SK-N-SH (cell line): Measurements from ENCODE around the gene UNC45A. TPM values are rescaled to one million over a fixed set of nuclear protein-coding genes. Genes with fewer than 3 reads are reported as not detected.

Experiments
- CTCF ChIA-PET: fragments of 300-600, 350-600 bp; formaldehyde crosslinking; extraction: SDS; loops from one replicate; lab custom pipeline; 2021; lab: Yijun Ruan, JAX
- POLR2A ChIA-PET: fragments of 350-600 bp; sonication (Branson Sonifier 250); formaldehyde crosslinking; extraction: SDS; loops from one replicate; lab custom pipeline; 2020; ENCODE audit warnings: antibody characterized with exemption, inconsistent platforms; lab: Yijun Ruan, JAX
- DNase-seq: peaks from one replicate; pipeline ENCODE4 v3.0.0; 2012
- H2AFZ ChIP-seq: fragments of 200-600 bp; sonication (generic); 2 replicates; pipeline ENCODE4 v1.8.1; 2016; ENCODE audit warnings: antibody characterized with exemption, mild to moderate bottlenecking, low read depth
- H3F3A ChIP-seq: fragments of 200-600 bp; sonication (generic); replicated peaks from 2 replicates; pipeline ENCODE3; 2016; ENCODE audit warnings: antibody characterized with exemption, mild to moderate bottlenecking; ENCODE audit not compliant: insufficient read depth
- H3K27ac ChIP-seq, 2 experiments: fragments of 200-500 bp in 1 of 2; fragments of 200-600 bp in 1 of 2; sonication (Bioruptor generic) in 1 of 2; sonication (generic), shearing (Covaris generic) in 1 of 2; 2 replicates each; pipeline versions ENCODE4 v1.5.1 to v1.6.1; 2014 to 2016; ENCODE audit warnings: low read depth in 2 of 2, inconsistent platforms in 1 of 2, low read length in 1 of 2, mild to moderate bottlenecking in 1 of 2, mixed read lengths in 1 of 2
- H3K27me3 ChIP-seq: fragments of 200-600 bp; sonication (generic), shearing (Covaris generic); 2 replicates; pipeline ENCODE4 v1.6.1; 2016; ENCODE audit warnings: mixed run types; ENCODE audit not compliant: insufficient read depth
- H3K36me3 ChIP-seq, 2 experiments: fragments of 200-500 bp in 1 of 2; fragments of 200-600 bp in 1 of 2; sonication (Bioruptor generic) in 1 of 2; sonication (generic) in 1 of 2; replicated peaks in 1 of 2; 2 replicates each; pipeline versions ENCODE3 to v1.5.1; 2014 to 2016; ENCODE audit warnings: low read length in 1 of 2, mild to moderate bottlenecking in 1 of 2; ENCODE audit not compliant: insufficient read depth in 2 of 2, control insufficient read depth in 1 of 2
- H3K4me1 ChIP-seq, 2 experiments: fragments of 200-500 bp in 1 of 2; fragments of 200-600 bp in 1 of 2; sonication (Bioruptor generic) in 1 of 2; sonication (generic), shearing (Covaris generic) in 1 of 2; 2 replicates each; pipeline versions ENCODE4 v1.5.1 to v1.6.1; 2014 to 2016; ENCODE audit warnings: low read depth in 1 of 2, low read length in 1 of 2, mixed run types in 1 of 2; ENCODE audit not compliant: insufficient read depth in 2 of 2, control insufficient read depth in 1 of 2
- H3K4me2 ChIP-seq: fragments of 200-600 bp; sonication (generic), shearing (Covaris generic); 2 replicates; pipeline ENCODE4 v1.6.1; 2017; ENCODE audit warnings: mixed run types
- H3K4me3 ChIP-seq, 2 experiments: fragments of 200-500 bp in 1 of 2; fragments of 200-600 bp in 1 of 2; sonication (Bioruptor generic) in 1 of 2; sonication (generic), shearing (Covaris generic) in 1 of 2; 2 replicates each; pipeline versions ENCODE4 v1.5.1 to v1.8.1; 2014 to 2016; ENCODE audit warnings: low read depth in 2 of 2, inconsistent platforms in 1 of 2, low read length in 1 of 2, mild to moderate bottlenecking in 1 of 2, mixed read lengths in 1 of 2, moderate library complexity in 1 of 2
- H3K79me2 ChIP-seq: fragments of 200-600 bp; sonication (generic); 2 replicates; pipeline ENCODE4 v1.8.1; 2017; ENCODE audit warnings: mild to moderate bottlenecking; ENCODE audit not compliant: insufficient read depth
- H3K9ac ChIP-seq: fragments of 200-600 bp; sonication (generic); 2 replicates; pipeline ENCODE4 v1.6.1; 2017; ENCODE audit warnings: mixed run types
- H3K9me2 ChIP-seq: fragments of 200-600 bp; sonication (generic); 2 replicates; pipeline ENCODE4 v1.6.1; 2017; ENCODE audit warnings: mixed run types
- H3K9me3 ChIP-seq: fragments of 200-600 bp; sonication (generic); 2 replicates; pipeline ENCODE4 v1.6.1; 2017; ENCODE audit warnings: mixed run types, mild to moderate bottlenecking, moderate library complexity
- H4K20me1 ChIP-seq: fragments of 200-600 bp; sonication (generic); 2 replicates; pipeline ENCODE4 v1.6.1; 2017; ENCODE audit warnings: mild to moderate bottlenecking, mixed run types; ENCODE audit not compliant: insufficient read depth
- EP300 ChIP-seq, 2 experiments: IDR thresholded peaks; 2 replicates each; pipeline versions ENCODE4 v1.4.0 to v1.6.1; 2012; ENCODE audit warnings: borderline replicate concordance in 1 of 2, low read depth in 1 of 2, low read length in 1 of 2
- IRF3 ChIP-seq: fragments of 150-350 bp; IDR thresholded peaks from 2 replicates; pipeline ENCODE4 v1.6.1; 2016; ENCODE audit warnings: mild to moderate bottlenecking, low read depth, low read length
- MAX ChIP-seq: IDR thresholded peaks from 2 replicates; pipeline ENCODE4 v1.4.0; 2012; ENCODE audit warnings: low read depth
- MEF2A ChIP-seq: IDR thresholded peaks from 2 replicates; pipeline ENCODE4 v1.4.0; 2012; ENCODE audit warnings: low read depth, borderline replicate concordance
- MXI1 ChIP-seq: IDR thresholded peaks from 2 replicates; pipeline ENCODE4 v1.6.1; 2012; ENCODE audit warnings: mild to moderate bottlenecking, low read depth, low read length, improper control_type of control experiment
- NRF1 ChIP-seq: IDR thresholded peaks from 2 replicates; pipeline ENCODE4 v1.6.1; 2012; ENCODE audit warnings: low read depth, mild to moderate bottlenecking, low read length
- RAD21 ChIP-seq: IDR thresholded peaks from 2 replicates; pipeline ENCODE4 v1.6.1; 2012; ENCODE audit warnings: mild to moderate bottlenecking, low read length
- SMC3 ChIP-seq: IDR thresholded peaks from 2 replicates; pipeline ENCODE4 v1.6.1; 2012; ENCODE audit warnings: low read depth, low read length, improper control_type of control experiment
- TEAD4 ChIP-seq: IDR thresholded peaks from 2 replicates; pipeline ENCODE4 v1.4.0; 2012; ENCODE audit warnings: mild to moderate bottlenecking, borderline replicate concordance; ENCODE audit not compliant: insufficient read depth
- USF1 ChIP-seq: IDR thresholded peaks from 2 replicates; pipeline ENCODE4 v1.4.0; 2012; ENCODE audit warnings: low read depth, borderline replicate concordance
- ZBTB33 ChIP-seq: IDR thresholded peaks from 2 replicates; pipeline ENCODE4 v1.4.0; 2012; ENCODE audit warnings: low read depth, borderline replicate concordance
- WGBS: methylation state at CpG from one replicate; pipeline ENCODE4 v1.1.6; 2017; ENCODE audit warnings: low lambda C conversion rate; 5-methylcytosine and 5-hydroxymethylcytosine counted together
- polyA plus RNA-seq, 3 experiments: library from polyadenylated mRNA; depleted of rRNA; stranded (reverse); fragments of >200 nt; gene quantifications; 2 replicates each; pipeline ENCODE4 v1.2.3, GENCODE V29; 2012

The UNC45A gene
- polyA plus RNA-seq, 1 of the 3 experiments (the other 2 are of a cell fraction), result 85.1 TPM

GRCh38 chr15:90960298-90961091, 25.4 kb downstream of the UNC45A start:
- ChIA-PET CTCF (interaction anchor here (1.8 to 10.8 kb wide), 3 partner anchors 9 to 91 kb away, joined by 4 to 186 read pairs (median 74); no protein-coding TSS in a partner anchor), POLR2A (no interaction called here)
- no peaks in the 10 kb centered on the region for H4K20me1 ChIP-seq
- peaks cover 0 to 20% of the 10 kb centered on the region in 2 experiments; a peak in 1 of 4 replicates for H3K4me1 ChIP-seq
- peaks cover 18% of the 10 kb centered on the region for H3F3A ChIP-seq
- TF ChIP-seq MXI1 (no peak), RAD21 (no peak), MAX (no peak), ZBTB33 (no peak), USF1 (no peak), MEF2A (no peak), SMC3 (no peak), EP300 (IDR thresholded peaks at IDR 0.05; ENCODE audit: borderline replicate concordance in 1 of 2, low read depth in 1 of 2, low read length in 1 of 2) (no peak), NRF1 (no peak), IRF3 (no peak), TEAD4 (no peak)
- H3K9ac ChIP-seq, result no peak overlapping the region
- no peak for DNase-seq
- H3K4me2 ChIP-seq, result no peak overlapping the region
- H3K27ac ChIP-seq, result no peak overlapping the region
- no peaks in the 10 kb centered on the region for H3K9me3 ChIP-seq
- H3K4me3 ChIP-seq, result no peak overlapping the region
- H3K79me2 ChIP-seq, result peaks cover 42% of the 10 kb centered on the region
- no peaks in the 10 kb centered on the region for H3K27me3 ChIP-seq
- no peak overlapping the region for H2AFZ ChIP-seq
- H3K9me2 ChIP-seq, result no peaks in the 10 kb centered on the region
- H3K36me3 ChIP-seq, result peaks cover 21 to 29% of the 10 kb centered on the region in 2 experiments
- WGBS, result 91% methylated on average over 20 of the region's 20 CpGs
